Vagina (tissue), 2 donors: ENCODE measurements around the gene SYT2. TPM values are rescaled to one million over a fixed set of nuclear protein-coding genes. Genes with fewer than 3 reads are reported as not detected.

Source experiments
- DNase-seq, 2 donors: peaks; one replicate each; pipeline ENCODE4 v3.0.0-alpha.2; 2017; ENCODE audit errors: extremely low spot score in 2 of 2
- H3K27ac ChIP-seq: fragments of 200-600 bp; sonication (generic); one replicate; pipeline ENCODE4 v1.5.1; 2019
- H3K27me3 ChIP-seq: fragments of 200-600 bp; sonication (generic); one replicate; pipeline ENCODE4 v1.5.1; 2019
- H3K36me3 ChIP-seq, 2 donors: fragments of 200-600 bp; sonication (generic); one replicate each; pipeline ENCODE4 v1.5.1; 2017 to 2019
- H3K4me1 ChIP-seq: fragments of 200-600 bp; sonication (generic); one replicate; pipeline ENCODE4 v1.5.1; 2019
- H3K4me3 ChIP-seq, 2 donors: fragments of 200-600 bp; sonication (generic); 1 replicate in 1 of 2; 2 replicates in 1 of 2; pipeline ENCODE4 v1.5.1; 2016 to 2019
- H3K9me3 ChIP-seq: fragments of 200-600 bp; sonication (generic); one replicate; pipeline ENCODE4 v1.5.1; 2019
- POLR2A ChIP-seq, 2 donors: fragments of 450-650 bp; IDR thresholded peaks; one replicate each; pipeline ENCODE4 v1.6.1; 2017; ENCODE audit warnings: antibody characterized with exemption in 2 of 2, mild to moderate bottlenecking in 2 of 2, moderate library complexity in 2 of 2
- POLR2AphosphoS5 ChIP-seq, 2 donors: sonication (generic); formaldehyde crosslinking; IDR thresholded peaks; one replicate each; pipeline ENCODE4 v1.9.0; 2017; ENCODE audit warnings: antibody characterized with exemption in 2 of 2, mild to moderate bottlenecking in 2 of 2, low read depth in 1 of 2; ENCODE audit not compliant: insufficient read depth in 1 of 2
- intact Hi-C: fragments of 100-400 bp; cut with DNase I; formaldehyde crosslinking; loops from one replicate; pipeline ENCODE4 v1.15.1; 2023
- total RNA-seq: library from RNA; depleted of rRNA; stranded (reverse); fragments of >200 nt; gene quantifications from one replicate; pipeline ENCODE4 v1.2.3, GENCODE V29; 2016
- TF ChIP-seq, protein P1 (sequence below), 3 experiments: fragments of 450-650 bp in 2 of 3; fragments of 200-600 bp in 1 of 3; sonication (generic) in 1 of 3; IDR thresholded peaks; one replicate each; pipeline ENCODE4 v1.5.1; 2017 to 2019; ENCODE audit warnings: antibody characterized with exemption in 3 of 3, mild to moderate bottlenecking in 2 of 3, moderate library complexity in 2 of 3

The SYT2 gene
- total RNA-seq, 1 donor from 2014 or later: not detected

DNA sequence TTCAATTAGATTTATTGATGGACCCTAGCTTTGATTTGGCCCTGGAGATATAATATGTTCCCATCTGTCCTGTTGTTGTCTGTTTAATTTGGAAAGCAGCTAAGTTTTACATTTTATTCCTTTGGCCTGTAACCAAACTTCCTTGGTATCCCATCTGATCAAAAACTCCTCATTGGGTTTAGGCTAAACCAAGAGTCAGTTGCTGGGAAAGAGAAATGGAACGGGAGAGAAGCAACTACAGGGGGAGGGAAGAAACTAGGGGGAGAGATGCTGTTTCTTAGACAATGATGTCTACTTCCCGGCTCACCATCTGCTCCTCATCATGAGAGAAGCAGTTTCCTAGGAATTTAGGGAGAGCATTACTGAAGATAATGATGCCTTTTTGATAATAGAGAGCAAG lies 141.8 kb downstream of the SYT2 start:
- Histone ChIP-seq H3K4me3 (no peak overlapping the region), H3K36me3 (peaks cover 0 to 7% of the 10 kb centered on the region in 2 donors), H3K4me1 (peaks cover 41% of the 10 kb centered on the region), H3K27me3 (no peaks in the 10 kb centered on the region), H3K9me3 (no peaks in the 10 kb centered on the region), H3K27ac (peak overlapping the region; percentile 40)
- DNase-seq: no peak
- no peak for TF ChIP-seq POLR2AphosphoS5 (IDR thresholded peaks at IDR 0.05; ENCODE audit: insufficient read depth in 1 of 2, low read depth in 1 of 2)
- no peak for TF ChIP-seq POLR2A (IDR thresholded peaks at IDR 0.05)
- TF ChIP-seq, protein P1, sequence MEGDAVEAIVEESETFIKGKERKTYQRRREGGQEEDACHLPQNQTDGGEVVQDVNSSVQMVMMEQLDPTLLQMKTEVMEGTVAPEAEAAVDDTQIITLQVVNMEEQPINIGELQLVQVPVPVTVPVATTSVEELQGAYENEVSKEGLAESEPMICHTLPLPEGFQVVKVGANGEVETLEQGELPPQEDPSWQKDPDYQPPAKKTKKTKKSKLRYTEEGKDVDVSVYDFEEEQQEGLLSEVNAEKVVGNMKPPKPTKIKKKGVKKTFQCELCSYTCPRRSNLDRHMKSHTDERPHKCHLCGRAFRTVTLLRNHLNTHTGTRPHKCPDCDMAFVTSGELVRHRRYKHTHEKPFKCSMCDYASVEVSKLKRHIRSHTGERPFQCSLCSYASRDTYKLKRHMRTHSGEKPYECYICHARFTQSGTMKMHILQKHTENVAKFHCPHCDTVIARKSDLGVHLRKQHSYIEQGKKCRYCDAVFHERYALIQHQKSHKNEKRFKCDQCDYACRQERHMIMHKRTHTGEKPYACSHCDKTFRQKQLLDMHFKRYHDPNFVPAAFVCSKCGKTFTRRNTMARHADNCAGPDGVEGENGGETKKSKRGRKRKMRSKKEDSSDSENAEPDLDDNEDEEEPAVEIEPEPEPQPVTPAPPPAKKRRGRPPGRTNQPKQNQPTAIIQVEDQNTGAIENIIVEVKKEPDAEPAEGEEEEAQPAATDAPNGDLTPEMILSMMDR (IDR thresholded peaks at IDR 0.05): no peak
- intact Hi-C loops: no loop called here

GRCh38 chr1:202567738-202568137 lies 142.5 kb downstream of the SYT2 start:
- TF ChIP-seq POLR2A (IDR thresholded peaks at IDR 0.05): no peak
- TF ChIP-seq, protein P1 (IDR thresholded peaks at IDR 0.05): no peak
- no peak for DNase-seq
- Histone ChIP-seq H3K36me3 (peaks cover 0 to 7% of the 10 kb centered on the region in 2 donors), H3K27me3 (no peaks in the 10 kb centered on the region), H3K4me1 (peaks cover 46% of the 10 kb centered on the region), H3K27ac (peak overlapping the region; percentile 40), H3K9me3 (no peaks in the 10 kb centered on the region), H3K4me3 (no peak overlapping the region)
- intact Hi-C loops: no loop called here

- intact Hi-C loops: no loop called here
- Histone ChIP-seq H3K27ac (peak overlapping the region; percentile 37), H3K27me3 (no peaks in the 10 kb centered on the region), H3K4me1 (peaks cover 46% of the 10 kb centered on the region), H3K36me3 (peaks cover 0 to 7% of the 10 kb centered on the region in 2 donors), H3K9me3 (no peaks in the 10 kb centered on the region), H3K4me3 (no peak overlapping the region)
- TF ChIP-seq POLR2AphosphoS5 (IDR thresholded peaks at IDR 0.05; ENCODE audit: insufficient read depth in 1 of 2, low read depth in 1 of 2): no peak
- no peak for TF ChIP-seq POLR2A (IDR thresholded peaks at IDR 0.05)
- TF ChIP-seq, protein P1 (IDR thresholded peaks at IDR 0.05): no peak
- DNase-seq: no peak
These were observed 144.2 kb downstream of the SYT2 start for GRCh38 chr1:202565890-202566602.

DNA sequence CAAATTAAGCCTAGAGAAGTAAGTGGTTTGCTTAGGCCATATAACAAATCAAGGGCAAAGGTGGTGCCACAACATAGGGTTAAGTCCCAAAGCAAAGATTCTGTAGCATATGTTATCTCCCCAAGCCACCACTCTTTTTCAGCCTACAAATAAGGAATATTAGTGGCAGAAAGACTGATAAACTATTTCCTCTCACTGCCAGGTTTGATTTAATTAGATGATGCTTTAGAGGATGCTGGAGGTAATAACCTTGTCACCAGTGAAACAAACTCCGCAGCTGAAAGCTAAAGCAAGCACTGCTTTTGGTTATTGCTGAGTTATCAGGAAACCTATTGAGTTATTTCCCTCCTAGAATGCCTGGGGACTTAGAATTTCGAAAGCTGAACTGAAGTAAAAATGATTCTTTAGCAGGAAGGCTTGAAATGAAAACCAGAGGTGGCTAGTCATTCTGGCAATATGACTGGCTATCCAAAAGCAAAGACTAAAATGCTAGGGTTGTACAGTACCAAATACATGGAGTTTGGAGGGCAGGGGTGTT lies 145.2 kb downstream of the SYT2 start:
- H3K27ac ChIP-seq: peak overlapping the region; percentile 37
- peaks cover 43% of the 10 kb centered on the region for H3K4me1 ChIP-seq
- H3K27me3 ChIP-seq: no peaks in the 10 kb centered on the region
- no peaks in the 10 kb centered on the region for H3K9me3 ChIP-seq
- H3K4me3 ChIP-seq: no peak overlapping the region
- intact Hi-C loops: no loop called here
- no peak for DNase-seq
- no peak for TF ChIP-seq POLR2AphosphoS5 (IDR thresholded peaks at IDR 0.05; ENCODE audit: insufficient read depth in 1 of 2, low read depth in 1 of 2)
- TF ChIP-seq, protein P1 (IDR thresholded peaks at IDR 0.05): no peak
- TF ChIP-seq POLR2A (IDR thresholded peaks at IDR 0.05): no peak
- peaks cover 0 to 7% of the 10 kb centered on the region in 2 donors for H3K36me3 ChIP-seq

DNA sequence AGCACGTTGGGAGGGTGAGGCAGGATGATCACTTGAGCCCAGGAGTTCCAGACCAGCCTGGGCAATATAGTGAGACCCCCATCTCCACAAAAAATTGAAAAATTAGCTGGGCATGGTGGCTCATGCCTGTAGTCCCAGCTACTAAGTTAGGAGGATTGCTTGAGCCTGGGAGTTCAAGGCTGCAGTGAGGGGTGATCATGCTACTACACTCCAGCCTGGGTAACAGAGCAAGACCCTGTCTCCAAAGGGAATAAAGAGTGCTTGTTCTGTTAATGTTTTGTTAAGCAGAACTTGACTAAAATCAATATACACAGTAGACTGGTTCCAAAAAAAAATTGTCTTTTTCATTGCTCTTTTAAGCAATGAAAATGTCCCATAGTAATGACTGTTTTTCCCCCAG lies 146.4 kb downstream of the SYT2 start:
- H3K36me3 ChIP-seq: peaks cover 0 to 7% of the 10 kb centered on the region in 2 donors
- DNase-seq: no peak
- TF ChIP-seq, protein P1 (IDR thresholded peaks at IDR 0.05): no peak
- TF ChIP-seq POLR2A (IDR thresholded peaks at IDR 0.05) (no peak), POLR2AphosphoS5 (IDR thresholded peaks at IDR 0.05; ENCODE audit: insufficient read depth in 1 of 2, low read depth in 1 of 2) (no peak)
- H3K4me1 ChIP-seq: peaks cover 31% of the 10 kb centered on the region
- H3K9me3 ChIP-seq: no peaks in the 10 kb centered on the region
- H3K4me3 ChIP-seq: no peak overlapping the region
- H3K27ac ChIP-seq: peak overlapping the region; percentile 26
- intact Hi-C loops: no loop called here
- no peaks in the 10 kb centered on the region for H3K27me3 ChIP-seq
